GM19351 (cell line): ENCODE data around the gene CYSLTR2.

Experiments
- ATAC-seq: cut with Tn5 transposase; IDR thresholded peaks from one replicate; pipeline ENCODE4 v1.9.1; 2021; ENCODE audit warnings: mild to moderate bottlenecking, moderate library complexity; ENCODE audit not compliant: unreplicated experiment

CYSLTR2 gene

GRCh38 chr13:48733739-48734335 lies 80.1 kb downstream of the CYSLTR2 start:
- no peak for ATAC-seq

DNA sequence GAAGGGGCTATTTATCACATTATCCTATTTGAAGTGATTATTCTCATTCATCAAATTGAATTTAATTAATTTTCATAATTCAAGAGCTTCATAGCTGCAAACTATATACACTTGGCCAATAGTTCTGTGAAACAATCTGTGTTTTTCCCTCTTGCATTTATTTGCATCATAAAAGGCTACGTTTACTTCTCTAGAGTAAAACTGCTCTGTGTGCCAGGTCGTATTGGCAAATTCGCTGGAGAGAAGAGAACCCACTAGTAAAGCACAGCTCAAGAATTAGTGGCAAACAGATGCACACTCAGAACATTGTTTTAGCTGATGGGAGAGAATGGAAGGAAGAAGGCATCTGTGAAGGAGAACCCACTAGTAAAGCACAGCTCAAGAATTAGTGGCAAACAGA lies 81.8 kb downstream of the CYSLTR2 start:
- ATAC-seq, result no peak

DNA sequence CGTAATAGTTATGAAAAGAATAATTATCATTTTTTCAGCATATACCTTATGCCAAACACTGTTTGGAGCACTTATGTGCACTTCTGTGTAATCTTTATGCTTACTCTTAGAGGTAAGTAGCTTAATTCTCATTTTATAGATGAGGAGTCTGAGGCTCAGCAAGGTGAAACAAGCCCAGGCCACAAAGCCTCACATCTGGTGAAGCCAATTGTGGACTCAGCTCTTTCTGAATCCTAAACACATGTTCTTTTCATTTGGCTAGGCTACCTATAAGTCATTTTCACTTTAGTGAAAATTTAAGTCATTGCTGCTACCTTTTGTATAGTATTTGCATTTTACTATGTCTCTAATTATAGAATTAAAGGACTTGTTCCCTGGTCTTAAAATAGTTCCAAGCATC lies 84.0 kb downstream of the CYSLTR2 start:
- ATAC-seq, result no peak

- no peak for ATAC-seq
Measured at GRCh38 chr13:48738311-48738710, 84.6 kb downstream of the CYSLTR2 start.

- no peak for ATAC-seq
Measured at GRCh38 chr13:48739386-48739964, 85.7 kb downstream of the CYSLTR2 start.

- ATAC-seq, result no peak
Measured at GRCh38 chr13:48741377-48741776, 87.6 kb downstream of the CYSLTR2 start.

- ATAC-seq, result no peak
Measured at GRCh38 chr13:48746821-48747220, 93.1 kb downstream of the CYSLTR2 start.

GRCh38 chr13:48748681-48749080 lies 95.0 kb downstream of the CYSLTR2 start:
- ATAC-seq, result no peak

DNA sequence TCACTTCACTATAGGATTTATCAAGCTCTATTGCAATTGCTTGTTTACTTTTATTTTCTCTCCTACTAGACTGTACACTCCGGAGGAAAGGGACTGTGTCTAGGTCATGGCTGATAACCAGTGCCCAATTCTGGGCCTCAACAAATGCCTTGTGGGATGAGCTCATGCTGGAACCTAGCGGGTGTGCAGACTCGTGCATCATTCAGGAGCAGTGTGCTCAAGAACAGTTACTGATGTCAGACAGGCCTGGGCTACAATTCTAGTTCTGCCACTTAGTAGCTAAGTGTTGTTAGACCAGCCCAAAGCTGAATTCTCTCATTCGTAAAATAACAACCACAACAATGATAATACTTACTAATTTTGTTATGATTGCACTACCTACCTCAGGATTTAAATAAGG lies 95.4 kb downstream of the CYSLTR2 start:
- ATAC-seq, result no peak

- peak; percentile 98 for ATAC-seq
Measured at GRCh38 chr13:48749699-48750473, 96.2 kb downstream of the CYSLTR2 start.

GRCh38 chr13:48750588-48751383 lies 97.1 kb downstream of the CYSLTR2 start:
- ATAC-seq, result no peak

DNA sequence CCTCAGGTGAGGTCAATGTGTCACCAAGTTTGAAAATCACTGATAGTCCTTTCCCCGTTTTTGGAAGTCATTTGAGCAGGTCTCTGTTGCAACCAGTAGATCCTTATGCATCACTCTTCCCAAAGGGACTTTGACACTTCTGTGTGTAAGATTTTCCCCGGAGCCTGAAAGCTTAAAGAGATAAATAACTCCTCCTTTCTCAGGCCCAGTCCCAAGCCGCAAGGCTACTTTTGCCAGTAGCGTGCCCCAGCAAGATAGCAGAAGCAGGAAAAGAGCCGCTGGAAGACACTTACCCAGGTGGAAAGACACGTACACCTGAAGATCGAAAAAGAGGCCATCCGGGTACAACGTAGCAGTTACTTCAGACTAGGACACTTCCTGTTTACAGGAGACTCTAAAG lies 106.9 kb downstream of the CYSLTR2 start:
- ATAC-seq, result no peak
